ENCODE results near the gene EIF2S3B.
A peak's percentile ranks its signal among the peaks of the same experiment; 100 is the strongest.

EIF2S3B gene

DNA sequence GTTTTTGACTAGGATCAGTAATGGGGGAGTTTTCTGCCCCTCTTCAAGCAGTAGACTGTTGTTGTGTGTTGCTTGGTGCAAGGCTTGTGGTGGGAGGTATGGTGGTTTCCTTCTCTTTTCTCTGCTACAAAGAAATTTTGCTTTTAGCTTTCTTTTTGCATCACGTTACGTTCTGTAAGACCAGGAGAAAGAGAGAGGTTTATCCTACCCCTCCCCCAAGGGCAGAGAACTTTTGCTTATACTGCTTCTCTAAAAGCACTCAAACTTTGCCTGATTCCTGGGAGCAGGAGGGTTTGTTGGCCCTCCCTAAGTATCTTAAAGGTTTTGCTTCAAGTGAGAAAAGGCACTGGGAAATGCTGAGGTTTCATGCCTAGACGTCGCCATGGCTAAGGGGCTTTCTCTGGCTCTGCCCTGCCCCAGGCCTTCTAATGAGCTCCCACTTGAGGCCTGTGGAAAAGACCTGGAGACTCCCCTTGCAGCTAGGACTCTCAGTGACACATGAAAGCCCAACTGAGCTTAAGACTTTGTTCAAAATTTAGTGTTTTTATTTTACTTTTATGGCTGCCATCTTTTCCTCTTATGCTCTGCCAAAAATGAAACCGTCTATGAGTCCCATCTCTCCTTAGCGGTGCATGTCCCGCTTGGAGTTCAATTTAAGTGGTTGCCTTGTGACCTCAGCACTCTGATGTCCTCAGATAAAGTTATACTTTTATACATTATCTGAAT, 49.2 kb downstream of the EIF2S3B start:
- peak; percentile 62 for DNase-seq

GRCh38 chr12:10557329-10557728, 51.6 kb downstream of the EIF2S3B start:
- DNase-seq: no peak

- DNase-seq: no peak
Observed at GRCh38 chr12:10557766-10558165, 52.1 kb downstream of the EIF2S3B start.

All from CD4-positive, alpha-beta T cell treated with Interleukin-10 for 1 hour (primary cell).